HG02571 (cell line): ENCODE measurements around the gene CCDC88C.
A peak's percentile ranks its signal among the peaks of the same experiment; 100 is the strongest.

Source experiments
- ATAC-seq: cut with Tn5 transposase; IDR thresholded peaks from one replicate; pipeline ENCODE4 v1.9.1; 2021; ENCODE audit warnings: mild to moderate bottlenecking, moderate library complexity; ENCODE audit not compliant: unreplicated experiment

CCDC88C gene

DNA sequence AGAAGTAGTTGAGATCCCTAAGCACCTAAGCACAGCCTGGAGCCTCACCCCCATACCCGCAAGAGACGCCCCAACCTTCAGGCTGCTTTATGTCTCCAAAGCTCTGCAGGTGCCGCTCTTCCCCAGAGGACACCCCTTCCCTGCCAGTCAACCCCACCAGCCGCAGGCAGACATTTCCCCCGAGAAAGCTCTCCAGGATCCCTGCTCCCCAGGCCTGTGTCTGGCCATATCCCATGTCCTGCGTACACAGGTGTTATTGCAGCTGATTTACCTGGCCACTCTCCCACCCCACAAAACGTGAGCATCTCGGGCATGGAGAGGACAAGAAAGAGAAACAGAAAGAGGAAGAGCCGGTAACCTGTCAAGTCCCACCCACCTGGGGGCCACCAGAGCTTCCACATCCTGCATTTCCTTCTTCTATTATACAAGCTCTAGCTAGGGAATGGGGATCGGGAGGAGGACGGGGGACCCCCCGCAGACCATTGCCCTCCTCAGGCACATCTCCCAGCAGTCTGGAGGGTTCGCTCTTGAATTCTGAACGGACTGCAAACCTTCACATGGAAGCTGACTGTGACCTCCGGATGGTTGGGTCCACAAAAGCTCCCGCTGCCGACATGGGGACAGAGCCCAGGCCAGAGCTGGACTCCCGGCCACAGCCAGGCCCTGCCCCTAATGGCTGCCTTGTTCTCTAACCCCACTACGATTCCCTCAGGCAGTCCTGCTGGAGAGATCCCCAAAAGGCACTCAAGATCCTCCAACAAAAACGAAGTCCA is 17.6 kb downstream of the CCDC88C start:
- peak; percentile 43 for ATAC-seq

DNA sequence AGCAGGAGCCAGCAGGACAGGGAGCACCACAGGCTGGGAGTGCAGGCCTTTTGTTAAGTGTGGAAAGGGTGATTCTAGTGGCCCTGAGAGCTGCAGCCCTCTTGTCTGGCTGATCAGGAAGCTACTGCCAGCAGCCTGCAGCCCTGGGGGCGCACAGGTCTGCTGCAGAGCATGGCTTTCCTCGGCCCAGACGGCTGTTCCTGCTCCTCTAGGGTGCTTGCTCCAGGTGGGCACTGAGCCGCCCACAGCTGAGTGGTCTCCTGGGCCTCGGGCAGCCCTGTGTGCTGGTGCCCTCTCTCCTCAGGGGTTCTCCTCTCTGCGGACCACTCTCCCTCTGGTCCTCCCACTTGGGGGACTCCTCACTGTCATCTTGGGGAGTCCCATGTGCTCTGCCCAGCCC is 18.9 kb downstream of the CCDC88C start:
- ATAC-seq: no peak

DNA sequence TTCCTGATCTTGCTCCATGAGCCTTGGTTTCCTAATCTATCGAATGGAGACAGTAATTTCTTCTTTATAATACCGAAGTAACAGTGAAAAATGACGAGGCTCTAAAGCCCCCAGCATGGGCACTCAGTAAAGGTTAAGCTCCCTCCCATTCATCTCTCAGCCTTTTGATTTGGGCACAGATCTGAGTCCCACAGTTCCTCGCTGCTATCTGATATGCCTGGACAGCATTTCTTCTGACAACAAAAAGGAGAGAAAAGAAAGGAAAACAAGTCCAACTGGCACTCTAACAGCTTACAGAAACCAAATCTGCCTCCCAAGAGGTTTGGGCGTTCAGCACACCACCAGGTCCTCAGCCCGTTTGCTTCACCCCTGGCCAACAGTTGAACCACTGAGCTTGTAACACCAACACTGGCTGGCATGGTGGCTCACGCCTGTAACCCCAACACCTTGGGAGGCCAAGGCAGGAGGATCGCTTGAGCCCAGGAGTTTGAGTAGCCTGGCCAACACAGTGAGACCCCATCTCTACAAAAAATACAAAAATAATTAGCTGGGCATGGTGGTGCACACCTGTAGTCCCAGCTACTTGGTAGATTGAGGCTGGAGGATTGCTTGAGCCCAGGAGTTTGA is 19.5 kb downstream of the CCDC88C start:
- ATAC-seq: no peak

- ATAC-seq: no peak
Measured at GRCh38 chr14:91396959-91397815, 20.4 kb downstream of the CCDC88C start.

GRCh38 chr14:91396013-91396660 is 21.5 kb downstream of the CCDC88C start:
- ATAC-seq: no peak

- no peak for ATAC-seq
Measured at GRCh38 chr14:91395466-91395865, 22.2 kb downstream of the CCDC88C start.

GRCh38 chr14:91394105-91395081 is 23.2 kb downstream of the CCDC88C start:
- ATAC-seq: no peak

GRCh38 chr14:91392623-91393303 is 24.9 kb downstream of the CCDC88C start:
- ATAC-seq: no peak

DNA sequence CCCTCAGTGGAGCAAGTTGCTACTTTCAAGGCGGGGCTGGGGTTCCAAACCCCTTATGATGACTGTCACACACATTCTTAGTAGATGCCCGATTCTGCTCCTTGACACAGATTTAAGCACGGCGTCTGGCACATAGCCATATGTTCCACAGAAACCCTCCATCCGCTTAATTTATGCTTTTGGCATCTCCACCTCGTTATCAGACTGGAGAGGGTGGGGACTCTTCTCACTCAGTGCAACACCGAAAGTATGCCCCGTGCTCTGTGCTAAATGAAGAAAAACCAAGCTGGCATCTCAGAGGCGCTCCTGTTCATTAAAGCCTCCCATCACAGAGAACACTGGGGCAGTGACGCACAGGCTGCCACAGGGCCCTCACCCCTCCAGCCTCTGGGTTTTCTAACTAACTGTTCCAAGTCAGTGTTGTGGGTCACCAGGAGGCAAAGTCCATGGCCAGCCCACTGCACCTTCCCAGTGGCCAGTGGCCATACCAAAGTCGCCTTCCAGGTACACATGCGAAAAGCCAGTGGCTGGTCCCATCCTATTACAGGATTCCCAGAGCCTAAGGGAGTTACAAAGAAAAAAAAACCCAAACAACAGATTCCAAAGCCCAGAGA is 27.3 kb downstream of the CCDC88C start:
- no peak for ATAC-seq

- ATAC-seq: no peak
Measured at GRCh38 chr14:91389150-91389549, 28.5 kb downstream of the CCDC88C start.

DNA sequence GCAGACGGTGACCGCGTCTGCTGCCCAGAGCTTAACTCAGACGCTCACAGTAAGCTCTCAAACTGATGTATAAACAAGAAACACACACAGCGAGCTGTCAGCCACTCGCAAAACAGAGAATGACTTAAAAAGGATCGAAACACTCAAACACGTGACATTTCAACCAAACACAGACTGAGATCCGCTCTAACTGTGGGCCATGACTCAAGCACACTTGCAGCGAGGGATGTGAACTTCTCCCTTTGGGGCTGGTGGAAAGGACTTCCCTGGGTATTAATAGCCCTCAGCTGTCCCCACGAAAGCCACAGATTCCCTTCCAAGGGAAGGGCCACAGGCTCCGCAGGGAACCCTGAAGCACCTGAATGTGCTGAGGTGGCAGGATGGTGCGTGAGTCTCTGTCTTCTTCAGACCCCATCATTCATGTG is 29.1 kb downstream of the CCDC88C start:
- ATAC-seq: peak; percentile 54

DNA sequence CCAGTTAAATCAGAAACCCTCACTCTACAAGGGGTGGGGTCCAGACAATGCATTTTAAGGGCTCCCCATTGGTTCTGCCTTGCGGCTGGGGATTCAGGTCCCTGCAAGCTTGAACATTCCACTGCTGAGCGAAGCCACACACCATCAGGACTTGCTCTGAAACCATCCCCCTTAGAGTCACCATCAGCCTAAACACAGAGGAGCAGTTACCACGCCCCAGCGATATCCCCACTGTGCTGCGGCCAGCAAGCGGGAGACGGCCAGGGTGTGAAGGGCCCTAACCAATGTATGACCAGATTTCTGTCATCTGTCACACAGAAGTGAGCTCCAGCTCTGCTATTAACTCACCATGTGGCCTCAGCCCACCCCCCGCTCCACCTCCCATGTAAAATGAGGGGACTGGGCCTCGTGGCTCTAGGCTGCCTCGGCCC is 29.7 kb downstream of the CCDC88C start:
- ATAC-seq: no peak

GRCh38 chr14:91387169-91387835 is 30.3 kb downstream of the CCDC88C start:
- no peak for ATAC-seq

DNA sequence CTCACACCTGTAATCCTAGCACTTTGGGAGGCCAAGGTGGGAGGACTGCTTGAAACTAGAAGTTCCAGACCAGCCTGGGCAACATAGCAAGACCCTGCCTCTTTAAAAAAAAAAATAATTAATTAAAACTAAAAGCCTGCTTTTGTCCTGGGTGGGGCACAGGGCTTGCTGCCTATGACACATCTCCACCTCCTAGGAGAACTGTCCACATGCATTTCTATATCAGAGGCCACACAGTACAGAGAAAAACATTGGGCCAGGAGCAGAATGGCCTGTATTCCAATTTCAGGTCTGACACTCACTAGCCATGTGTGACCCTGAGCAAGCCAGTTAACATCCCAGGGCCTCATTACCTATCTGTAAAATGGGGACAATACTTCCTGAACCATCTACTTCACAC is 31.9 kb downstream of the CCDC88C start:
- no peak for ATAC-seq

DNA sequence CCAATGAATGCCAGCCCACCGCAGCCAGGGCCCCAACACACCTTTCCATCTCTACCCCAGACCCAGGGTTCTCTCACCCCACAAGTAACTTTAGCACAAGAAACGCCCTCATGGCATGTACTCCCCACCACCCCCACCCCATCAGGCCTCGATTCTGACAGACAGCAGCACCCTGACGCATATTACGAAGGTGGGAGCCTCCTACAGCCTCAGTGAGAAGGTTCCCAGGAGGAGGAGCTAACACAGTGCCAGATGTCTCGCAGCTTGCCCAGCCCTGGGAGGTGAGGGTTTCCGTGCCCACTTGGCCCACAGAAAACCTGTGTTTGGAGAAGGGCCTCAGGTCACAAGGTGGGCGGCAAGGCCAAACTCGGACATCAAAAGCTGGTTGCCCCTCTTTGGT is 32.4 kb downstream of the CCDC88C start:
- ATAC-seq: no peak

DNA sequence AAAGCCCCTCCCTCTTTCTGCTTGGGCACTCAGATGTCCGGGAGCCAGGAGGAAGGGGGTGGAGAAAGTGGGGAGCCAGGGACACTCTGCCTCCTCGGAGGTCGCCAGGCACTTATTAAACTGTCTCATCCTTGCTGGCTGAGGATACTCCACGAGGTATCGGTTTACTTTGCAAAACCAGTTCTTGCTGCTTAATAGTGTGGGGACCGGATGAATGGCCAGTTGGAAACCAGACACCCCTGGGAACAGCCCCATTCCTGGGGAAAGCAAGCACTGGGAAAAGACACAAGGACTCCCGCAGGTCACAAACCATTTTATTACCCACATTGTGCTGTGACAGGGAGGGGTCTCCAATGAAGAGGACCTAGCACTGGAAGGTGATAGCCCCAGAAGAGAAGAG is 34.2 kb downstream of the CCDC88C start:
- ATAC-seq: no peak

DNA sequence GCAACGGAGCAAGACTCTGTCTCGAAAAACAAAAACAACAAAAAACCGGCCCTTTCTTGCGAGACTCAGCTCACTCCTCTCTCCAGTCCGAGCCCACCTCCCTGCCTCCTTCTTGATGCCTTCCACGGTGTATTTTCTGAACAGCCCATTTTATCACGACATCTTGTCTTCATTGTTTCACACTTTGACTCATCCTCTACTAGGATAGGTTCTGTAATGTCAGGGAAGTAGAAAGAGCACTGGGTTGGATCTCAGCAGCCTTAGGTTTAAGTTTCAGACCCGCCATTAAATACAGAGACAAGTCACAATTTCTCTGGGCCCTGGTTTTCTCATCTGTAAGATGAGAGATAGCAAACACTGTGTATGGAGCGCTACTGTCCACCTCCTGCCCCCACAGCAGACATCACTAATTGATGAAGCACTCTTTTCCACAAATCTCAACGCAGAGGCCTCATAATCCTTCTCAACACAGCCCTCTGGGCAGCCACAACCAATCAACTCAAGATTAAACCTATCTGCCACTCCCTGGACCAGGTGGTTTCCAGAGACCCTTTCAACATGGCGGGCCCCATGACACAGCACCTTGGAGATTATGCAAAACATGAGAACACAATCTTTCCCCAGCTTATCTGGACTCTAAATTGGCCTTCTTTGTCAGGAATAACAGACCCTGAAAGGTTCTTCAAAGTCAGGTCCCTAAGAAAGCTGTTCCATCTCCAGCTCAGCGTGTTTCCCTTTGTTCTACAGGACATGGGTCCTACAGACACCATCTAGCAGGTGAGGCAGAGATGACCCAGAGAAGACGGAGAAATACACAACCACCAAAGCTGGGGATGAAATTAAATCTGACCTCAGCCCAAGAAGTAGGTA is 35.6 kb downstream of the CCDC88C start:
- no peak for ATAC-seq
